Peyer's patch (tissue), 4 donors: ENCODE results near the gene PCDHGB3. TPM values are rescaled to one million over a fixed set of nuclear protein-coding genes. Genes with fewer than 3 reads are reported as not detected.
A peak's percentile ranks its signal among the peaks of the same experiment; 100 is the strongest.
"Not testable (repeated sequence)": the region's sequence is repeated elsewhere in the genome, so short reads cannot be mapped to it uniquely, and the experiment has no call there.

Source experiments
- DNase-seq, 3 donors: peaks; one replicate each; pipeline ENCODE4 v3.0.0-alpha.2; 2017 to 2019
- H3K27ac ChIP-seq, 4 donors: fragments of 200-600 bp; sonication (generic); one replicate each; pipeline ENCODE4 v1.5.1; 2016 to 2019
- H3K27me3 ChIP-seq, 2 donors: fragments of 200-600 bp; sonication (generic); one replicate each; pipeline ENCODE4 v1.5.1; 2019
- H3K36me3 ChIP-seq, 3 donors: fragments of 200-600 bp; sonication (generic); one replicate each; pipeline ENCODE4 v1.5.1; 2016 to 2019
- H3K4me1 ChIP-seq, 4 donors: fragments of 200-600 bp; sonication (generic); one replicate each; pipeline ENCODE4 v1.5.1; 2016 to 2019
- H3K4me3 ChIP-seq, 4 donors: fragments of 200-600 bp; sonication (generic); 1 replicate in 3 of 4; 2 replicates in 1 of 4; pipeline ENCODE4 v1.5.1; 2016 to 2019; ENCODE audit warnings: mild to moderate bottlenecking in 1 of 4
- H3K9me3 ChIP-seq, 4 donors: fragments of 200-600 bp; sonication (generic); one replicate each; pipeline ENCODE4 v1.5.1; 2016 to 2019; ENCODE audit warnings: mild to moderate bottlenecking in 1 of 4
- POLR2A ChIP-seq, 2 donors: fragments of 450-650 bp; IDR thresholded peaks; one replicate each; pipeline ENCODE4 v1.5.1; 2017; ENCODE audit warnings: antibody characterized with exemption in 2 of 2, mild to moderate bottlenecking in 2 of 2, moderate library complexity in 2 of 2
- total RNA-seq, 4 donors: library from RNA; depleted of rRNA; stranded (reverse); fragments of >200 nt; gene quantifications; one replicate each; pipeline ENCODE4 v1.1.0, GENCODE V29; 2016
- TF ChIP-seq, protein P1 (sequence below), 6 experiments: fragments of 450-650 bp in 4 of 6; fragments of 200-600 bp in 2 of 6; sonication (generic) in 1 of 6; IDR thresholded peaks; one replicate each; pipeline ENCODE4 v1.5.1; 2017 to 2019; ENCODE audit warnings: antibody characterized with exemption in 6 of 6, mild to moderate bottlenecking in 3 of 6, moderate library complexity in 1 of 6

PCDHGB3 gene
- total RNA-seq, 4 donors from 2014 or later = 1.6 to 5.0 (median 2.0) TPM

GRCh38 chr5:141398608-141399007 is 28.6 kb downstream of the PCDHGB3 start:
- Histone ChIP-seq H3K4me1 (no peaks in the 10 kb centered on the region), H3K36me3 (no peaks in the 10 kb centered on the region), H3K27me3 (no peaks in the 10 kb centered on the region), H3K27ac (no peak overlapping the region), H3K9me3 (peaks cover 0 to 59% (median 20%) of the 10 kb centered on the region in 4 donors), H3K4me3 (no peak overlapping the region)
- no peak for DNase-seq
- TF ChIP-seq, protein P1, sequence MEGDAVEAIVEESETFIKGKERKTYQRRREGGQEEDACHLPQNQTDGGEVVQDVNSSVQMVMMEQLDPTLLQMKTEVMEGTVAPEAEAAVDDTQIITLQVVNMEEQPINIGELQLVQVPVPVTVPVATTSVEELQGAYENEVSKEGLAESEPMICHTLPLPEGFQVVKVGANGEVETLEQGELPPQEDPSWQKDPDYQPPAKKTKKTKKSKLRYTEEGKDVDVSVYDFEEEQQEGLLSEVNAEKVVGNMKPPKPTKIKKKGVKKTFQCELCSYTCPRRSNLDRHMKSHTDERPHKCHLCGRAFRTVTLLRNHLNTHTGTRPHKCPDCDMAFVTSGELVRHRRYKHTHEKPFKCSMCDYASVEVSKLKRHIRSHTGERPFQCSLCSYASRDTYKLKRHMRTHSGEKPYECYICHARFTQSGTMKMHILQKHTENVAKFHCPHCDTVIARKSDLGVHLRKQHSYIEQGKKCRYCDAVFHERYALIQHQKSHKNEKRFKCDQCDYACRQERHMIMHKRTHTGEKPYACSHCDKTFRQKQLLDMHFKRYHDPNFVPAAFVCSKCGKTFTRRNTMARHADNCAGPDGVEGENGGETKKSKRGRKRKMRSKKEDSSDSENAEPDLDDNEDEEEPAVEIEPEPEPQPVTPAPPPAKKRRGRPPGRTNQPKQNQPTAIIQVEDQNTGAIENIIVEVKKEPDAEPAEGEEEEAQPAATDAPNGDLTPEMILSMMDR (IDR thresholded peaks at IDR 0.05) = no peak
- no peak for TF ChIP-seq POLR2A (IDR thresholded peaks at IDR 0.05)

- DNase-seq = no peak
- TF ChIP-seq, protein P1 (IDR thresholded peaks at IDR 0.05) = no peak
- TF ChIP-seq POLR2A (IDR thresholded peaks at IDR 0.05) = no peak
Measured at GRCh38 chr5:141399555-141400258, 29.7 kb downstream of the PCDHGB3 start.

DNA sequence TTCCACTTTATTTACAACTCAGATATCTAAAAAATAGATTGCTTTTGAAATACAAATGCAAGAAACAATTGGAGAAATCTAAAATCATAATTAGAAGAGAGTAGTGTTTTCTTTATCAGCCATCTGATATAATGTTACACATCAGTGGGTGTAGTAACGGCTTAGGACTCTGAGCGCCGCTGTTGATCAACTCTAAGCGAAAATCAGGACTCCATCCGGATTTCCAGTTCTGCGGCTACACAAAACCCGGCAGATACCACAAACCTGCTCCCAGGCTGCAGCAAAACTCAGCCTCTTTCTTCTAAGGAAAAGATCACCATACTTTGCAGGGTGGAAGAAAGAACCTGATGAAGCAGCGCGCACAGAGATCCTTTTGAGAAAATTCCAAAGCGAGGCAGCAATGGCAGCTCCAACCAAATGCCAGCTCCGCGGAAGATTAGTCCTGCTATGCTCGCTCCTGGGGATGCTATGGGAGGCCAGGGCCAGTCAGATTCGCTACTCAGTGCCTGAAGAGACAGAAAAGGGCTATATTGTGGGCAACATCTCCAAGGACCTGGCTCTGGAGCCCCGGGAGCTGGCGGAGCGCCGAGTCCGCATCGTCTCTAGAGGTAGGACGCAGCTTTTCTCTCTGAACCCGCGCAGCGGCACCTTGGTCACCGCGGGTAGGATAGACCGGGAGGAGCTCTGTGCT is 32.7 kb downstream of the PCDHGB3 start, which contains the start of gene PCDHGA9:
Gene PCDHGA9 (plus strand): TSS at position 226 of the 691 bp plus-strand sequence. CDS start 175 bp downstream, at position 401.
- no peak for TF ChIP-seq POLR2A (IDR thresholded peaks at IDR 0.05)
- TF ChIP-seq, protein P1 (IDR thresholded peaks at IDR 0.05) = peak in 3 of 6 experiments; percentile 32 to 37 (median 35)
- no peaks in the 10 kb centered on the region for H3K4me1 ChIP-seq
- H3K9me3 ChIP-seq = peaks cover 0 to 58% (median 14%) of the 10 kb centered on the region in 4 donors
- peak within 1 kb of the TSS in 1 of 4 donors; percentile 10 for H3K4me3 ChIP-seq
- H3K36me3 ChIP-seq = no peaks in the 10 kb centered on the region
- no peak for DNase-seq
- H3K27ac ChIP-seq = no peak within 1 kb of the TSS
- no peaks in the 10 kb centered on the region for H3K27me3 ChIP-seq

More at GRCh38 chr5:141399555-141400258, 29.7 kb downstream of the PCDHGB3 start:
- H3K36me3 ChIP-seq = no peaks in the 10 kb centered on the region
- no peak overlapping the region for H3K27ac ChIP-seq
- no peaks in the 10 kb centered on the region for H3K4me1 ChIP-seq
- H3K27me3 ChIP-seq = no peaks in the 10 kb centered on the region
- H3K9me3 ChIP-seq = peaks cover 0 to 53% (median 15%) of the 10 kb centered on the region in 4 donors
- no peak overlapping the region for H3K4me3 ChIP-seq

DNA sequence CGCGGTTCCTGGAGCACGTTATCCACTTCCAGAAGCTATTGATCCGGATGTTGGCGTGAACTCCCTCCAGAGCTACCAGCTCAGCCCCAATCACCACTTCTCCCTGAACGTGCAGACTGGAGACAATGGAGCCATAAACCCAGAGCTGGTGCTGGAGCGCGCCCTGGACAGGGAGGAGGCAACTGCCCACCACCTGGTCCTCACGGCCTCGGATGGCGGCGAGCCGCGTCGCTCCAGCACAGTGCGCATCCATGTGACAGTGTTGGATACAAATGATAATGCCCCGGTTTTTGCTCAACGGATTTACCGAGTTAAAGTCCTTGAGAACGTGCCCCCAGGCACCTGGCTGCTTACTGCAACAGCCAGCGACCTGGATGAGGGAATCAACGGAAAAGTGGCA is 33.3 kb downstream of the PCDHGB3 start:
- Histone ChIP-seq H3K27me3 (no peaks in the 10 kb centered on the region), H3K27ac (no peak overlapping the region), H3K4me3 (no peak overlapping the region), H3K9me3 (peaks cover 0 to 63% (median 14%) of the 10 kb centered on the region in 4 donors), H3K36me3 (no peaks in the 10 kb centered on the region), H3K4me1 (no peaks in the 10 kb centered on the region)
- TF ChIP-seq POLR2A (IDR thresholded peaks at IDR 0.05) = no peak
- TF ChIP-seq, protein P1 (IDR thresholded peaks at IDR 0.05) = no peak
- no peak for DNase-seq

DNA sequence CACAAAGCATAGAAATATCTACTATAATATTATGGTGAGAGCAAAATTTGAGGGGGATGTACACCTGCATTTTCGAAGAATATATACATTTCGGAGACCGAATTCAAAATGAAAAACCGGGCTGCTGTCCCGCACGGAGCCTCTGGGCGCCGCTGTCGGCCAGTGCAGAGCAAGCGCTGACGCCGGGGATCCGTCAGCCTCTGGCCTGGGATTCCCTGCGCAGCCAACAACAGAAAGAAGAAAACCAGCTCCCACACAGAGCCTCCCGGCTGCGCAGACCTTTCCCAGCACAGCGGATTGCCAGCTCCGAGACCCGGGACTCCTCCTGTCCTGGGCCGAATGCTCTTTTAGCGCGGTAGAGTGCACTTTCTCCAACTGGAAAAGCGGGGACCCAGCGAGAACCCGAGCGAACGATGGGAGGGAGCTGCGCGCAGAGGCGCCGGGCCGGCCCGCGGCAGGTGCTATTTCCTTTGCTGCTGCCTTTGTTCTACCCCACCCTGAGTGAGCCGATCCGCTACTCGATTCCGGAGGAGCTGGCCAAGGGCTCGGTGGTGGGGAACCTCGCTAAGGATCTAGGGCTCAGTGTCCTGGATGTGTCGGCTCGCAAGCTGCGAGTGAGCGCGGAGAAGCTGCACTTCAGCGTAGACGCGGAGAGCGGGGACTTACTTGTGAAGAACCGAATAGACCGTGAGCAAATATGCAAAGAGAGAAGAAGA is 37.9 kb downstream of the PCDHGB3 start, which contains the start of gene PCDHGB6:
Gene PCDHGB6 (plus strand): TSS at position 232 of the 716 bp plus-strand sequence. CDS start 182 bp downstream, at position 414.
- not testable (repeated sequence) for H3K36me3 ChIP-seq, H3K4me1 ChIP-seq, DNase-seq, H3K27ac ChIP-seq, H3K27me3 ChIP-seq
- Histone ChIP-seq H3K4me3 (peak within 1 kb of the TSS in 2 of 4 donors; percentile 30 to 37), H3K9me3 (peaks cover 0 to 69% (median 13%) of the 10 kb centered on the region in 4 donors)
- TF ChIP-seq, protein P1 (IDR thresholded peaks at IDR 0.05) = peak in 4 of 6 experiments; percentile 25 to 53 (median 46)
